H9 (cell line): ENCODE measurements around the gene LYPD1. TPM values are rescaled to one million over a fixed set of nuclear protein-coding genes. Genes with fewer than 3 reads are reported as not detected.

Experiments used
- DNase-seq: peaks from one replicate; pipeline ENCODE4 v3.0.0-alpha.2; 2017
- H2AFZ ChIP-seq: one replicate; pipeline ENCODE4 v1.6.1; 2013; ENCODE audit warnings: mild to moderate bottlenecking, low read length, control low read depth, moderate library complexity
- H2AK5ac ChIP-seq: 2 replicates; pipeline ENCODE4 v1.6.1; 2013; ENCODE audit warnings: low read length, control low read depth, mixed read lengths; ENCODE audit not compliant: insufficient read length
- H2BK120ac ChIP-seq: one replicate; pipeline ENCODE4 v1.6.1; 2013; ENCODE audit warnings: low read depth, mild to moderate bottlenecking, low read length, control low read depth, inconsistent platforms; ENCODE audit not compliant: poor library complexity, severe bottlenecking
- H2BK12ac ChIP-seq: 2 replicates; pipeline ENCODE4 v1.6.1; 2013; ENCODE audit warnings: low read length, control low read depth, mixed read lengths, low read depth; ENCODE audit not compliant: insufficient read length
- H2BK15ac ChIP-seq: 2 replicates; pipeline ENCODE4 v1.6.1; 2013; ENCODE audit warnings: low read depth, low read length, control low read depth
- H2BK20ac ChIP-seq: one replicate; pipeline ENCODE4 v1.6.1; 2013; ENCODE audit warnings: low read depth, mild to moderate bottlenecking, low read length, control low read depth, inconsistent platforms; ENCODE audit not compliant: poor library complexity, severe bottlenecking
- H2BK5ac ChIP-seq: 2 replicates; pipeline ENCODE4 v1.6.1; 2013; ENCODE audit warnings: low read length, control low read depth, mixed read lengths; ENCODE audit not compliant: insufficient read length
- H3K14ac ChIP-seq: 2 replicates; pipeline ENCODE4 v1.6.1; 2013; ENCODE audit warnings: low read length, control low read depth; ENCODE audit not compliant: insufficient read depth
- H3K18ac ChIP-seq: 2 replicates; pipeline ENCODE4 v1.6.1; 2013; ENCODE audit warnings: low read depth, mild to moderate bottlenecking, mixed read lengths, low read length, control low read depth; ENCODE audit not compliant: insufficient read length
- H3K23ac ChIP-seq: 2 replicates; pipeline ENCODE4 v1.6.1; 2013; ENCODE audit warnings: low read length, control low read depth, mixed read lengths, low read depth; ENCODE audit not compliant: insufficient read length
- H3K23me2 ChIP-seq: 2 replicates; pipeline ENCODE4 v1.6.1; 2013; ENCODE audit warnings: low read depth, mild to moderate bottlenecking, mixed read lengths, low read length, control low read depth; ENCODE audit not compliant: insufficient read length, poor library complexity, severe bottlenecking
- H3K27ac ChIP-seq: 2 replicates; pipeline ENCODE4 v1.5.1; 2013; ENCODE audit warnings: low read length, control low read depth, mixed read lengths, low read depth; ENCODE audit not compliant: insufficient read length
- H3K27me3 ChIP-seq: 2 replicates; pipeline ENCODE4 v1.6.1; 2013; ENCODE audit warnings: low read length, control low read depth, inconsistent platforms; ENCODE audit not compliant: insufficient read depth
- H3K4ac ChIP-seq: 2 replicates; pipeline ENCODE4 v1.6.1; 2013; ENCODE audit warnings: low read depth, mild to moderate bottlenecking, control low read depth, inconsistent platforms, low read length, moderate library complexity
- H3K4me1 ChIP-seq: 2 replicates; pipeline ENCODE4 v1.6.1; 2013; ENCODE audit warnings: low read length, control low read depth, inconsistent platforms; ENCODE audit not compliant: insufficient read depth
- H3K4me2 ChIP-seq: 2 replicates; pipeline ENCODE4 v1.6.1; 2013; ENCODE audit warnings: low read length, control low read depth, mixed read lengths; ENCODE audit not compliant: insufficient read length, insufficient read depth
- H3K56ac ChIP-seq: 2 replicates; pipeline ENCODE4 v1.6.1; 2013; ENCODE audit warnings: low read depth, mild to moderate bottlenecking, mixed read lengths, low read length, control low read depth; ENCODE audit not compliant: insufficient read length
- H3K79me1 ChIP-seq: 2 replicates; pipeline ENCODE4 v1.6.1; 2013; ENCODE audit warnings: low read depth, mild to moderate bottlenecking, moderate library complexity, low read length, control low read depth, inconsistent platforms; ENCODE audit not compliant: insufficient read depth, poor library complexity, severe bottlenecking
- H3K79me2 ChIP-seq: 2 replicates; pipeline ENCODE4 v1.6.1; 2013; ENCODE audit warnings: low read length, control low read depth, inconsistent platforms; ENCODE audit not compliant: insufficient read depth
- H3K9ac ChIP-seq: 2 replicates; pipeline ENCODE4 v1.6.1; 2013; ENCODE audit warnings: low read length, control low read depth, mixed read lengths; ENCODE audit not compliant: insufficient read length; ENCODE audit errors: extremely low read depth
- H3K9me3 ChIP-seq: one replicate; pipeline ENCODE4 v1.6.1; 2013; ENCODE audit warnings: low read depth, low read length, inconsistent platforms; ENCODE audit not compliant: control insufficient read depth
- H3T11ph ChIP-seq: one replicate; pipeline ENCODE4 v1.6.1; 2013; ENCODE audit warnings: mild to moderate bottlenecking, low read length, control low read depth, inconsistent platforms
- H4K20me1 ChIP-seq: one replicate; pipeline ENCODE4 v1.6.1; 2013; ENCODE audit not compliant: control insufficient read depth, insufficient read length, insufficient read depth
- H4K5ac ChIP-seq: 2 replicates; pipeline ENCODE4 v1.6.1; 2013; ENCODE audit warnings: low read depth, mild to moderate bottlenecking, mixed read lengths, low read length, control low read depth; ENCODE audit not compliant: insufficient read length
- H4K8ac ChIP-seq: replicated peaks from 2 replicates; pipeline ENCODE4 v1.6.1; 2013; ENCODE audit warnings: low read length, control low read depth, mixed read lengths, low read depth; ENCODE audit not compliant: insufficient read length
- H4K91ac ChIP-seq: 2 replicates; pipeline ENCODE4 v1.6.1; 2013; ENCODE audit warnings: low read depth, mild to moderate bottlenecking, moderate library complexity, mixed read lengths, low read length, control low read depth; ENCODE audit not compliant: insufficient read length
- H3K27ac Mint-ChIP-seq, 3 experiments: 2 replicates in 2 of 3; 3 replicates in 1 of 3; pipeline ENCODE4 v1.8.0; 2020 to 2021; ENCODE audit warnings: mixed read lengths in 3 of 3, mild to moderate bottlenecking in 1 of 3, moderate library complexity in 1 of 3
- H3K27me3 Mint-ChIP-seq: 2 replicates; pipeline ENCODE4 v1.8.0; 2021; ENCODE audit warnings: low read depth, mild to moderate bottlenecking, moderate library complexity, mixed read lengths
- H3K36me3 Mint-ChIP-seq, 3 experiments: 2 replicates in 2 of 3; 3 replicates in 1 of 3; pipeline ENCODE4 v1.8.0; 2020 to 2021; ENCODE audit warnings: low read depth in 3 of 3, mixed read lengths in 3 of 3; ENCODE audit not compliant: insufficient read depth in 1 of 3
- H3K4me1 Mint-ChIP-seq, 2 experiments: 2 replicates each; pipeline ENCODE4 v1.8.0; 2020; ENCODE audit warnings: mixed read lengths in 2 of 2
- H3K4me3 Mint-ChIP-seq, 2 experiments: 2 replicates in 1 of 2; 3 replicates in 1 of 2; pipeline ENCODE4 v1.8.0; 2020 to 2021; ENCODE audit warnings: mild to moderate bottlenecking in 2 of 2, mixed read lengths in 2 of 2, moderate library complexity in 1 of 2
- H3K9me3 Mint-ChIP-seq, 2 experiments: 2 replicates in 1 of 2; 3 replicates in 1 of 2; pipeline ENCODE4 v1.8.0; 2020; ENCODE audit warnings: mild to moderate bottlenecking in 2 of 2, mixed read lengths in 2 of 2, moderate library complexity in 1 of 2
- CTCF ChIP-seq: fragments of 200-600 bp; sonication (generic); conservative IDR thresholded peaks from 3 replicates; pipeline ENCODE4 v1.8.0; 2021; ENCODE audit warnings: antibody characterized with exemption, mild to moderate bottlenecking
- WGBS: extraction: QIAGEN DNeasy Blood & Tissue Kit; methylation state at CpG from one replicate; pipeline ENCODE4 v1.1.7; 2013; ENCODE audit warnings: missing lambda C conversion rate, low lambda C conversion rate, mixed read lengths; ENCODE audit not compliant: insufficient read length; ENCODE audit errors: extremely low coverage; 5-methylcytosine and 5-hydroxymethylcytosine counted together
- total RNA-seq: library from RNA; stranded (reverse); gene quantifications from 2 replicates; pipeline ENCODE4 v1.2.1, GENCODE V29; 2021

Gene LYPD1
- total RNA-seq, 1 experiment from 2014 or later: 10.6 TPM

- Mint-ChIP-seq H3K4me3 (no peak overlapping the region), H3K27me3 (peaks cover 16% of the 10 kb centered on the region), H3K9me3 (no peaks in the 10 kb centered on the region; a peak in 1 of 5 replicates), H3K4me1 (no peaks in the 10 kb centered on the region), H3K27ac (no peak overlapping the region), H3K36me3 (no peaks in the 10 kb centered on the region)
- H3K23me2 ChIP-seq: no peaks in the 10 kb centered on the region
- no peak overlapping the region for H2AFZ ChIP-seq
- no peak overlapping the region for H3K4ac ChIP-seq
- no peak overlapping the region for H2BK5ac ChIP-seq
- no CpG with 5 or more reads among the region's 5 CpGs for WGBS
- no peak overlapping the region for H2BK20ac ChIP-seq
- no peaks in the 10 kb centered on the region for H4K20me1 ChIP-seq
- no peak overlapping the region for H3K9ac ChIP-seq
- H4K8ac ChIP-seq: no peak overlapping the region
- no peak overlapping the region for H3K56ac ChIP-seq
- no peaks in the 10 kb centered on the region for H3K79me2 ChIP-seq
- H4K5ac ChIP-seq: no peak overlapping the region
- no peak overlapping the region for H2BK120ac ChIP-seq
- no peak overlapping the region for H2AK5ac ChIP-seq
- H3K4me1 ChIP-seq: no peaks in the 10 kb centered on the region
- H3K14ac ChIP-seq: no peak overlapping the region
- no peak for DNase-seq
- no peak overlapping the region for H2BK12ac ChIP-seq
- TF ChIP-seq CTCF: no peak
- H2BK15ac ChIP-seq: no peak overlapping the region
- no peak overlapping the region for H3K18ac ChIP-seq
- H3T11ph ChIP-seq: no peak overlapping the region
- no peaks in the 10 kb centered on the region for H3K9me3 ChIP-seq
- H3K4me2 ChIP-seq: no peak overlapping the region
- no peak overlapping the region for H3K23ac ChIP-seq
- H3K79me1 ChIP-seq: no peaks in the 10 kb centered on the region
- no peak overlapping the region for H3K27ac ChIP-seq
- H4K91ac ChIP-seq: no peak overlapping the region
- H3K27me3 ChIP-seq: no peaks in the 10 kb centered on the region; the same call in 1 of the 2 replicates
Measured at GRCh38 chr2:132677661-132678060, 7.7 kb upstream of the LYPD1 start.
